GM18498 (cell line): ENCODE results near the gene VAMP1.
A peak's percentile ranks its signal among the peaks of the same experiment; 100 is the strongest.
"Not testable (repeated sequence)": the region's sequence is repeated elsewhere in the genome, so short reads cannot be mapped to it uniquely, and the experiment has no call there.

ENCODE experiments used
- ATAC-seq: cut with Tn5 transposase; IDR thresholded peaks from one replicate; pipeline ENCODE4 v1.9.1; 2021; ENCODE audit warnings: mild to moderate bottlenecking, moderate library complexity; ENCODE audit not compliant: unreplicated experiment

Gene VAMP1, protein sequence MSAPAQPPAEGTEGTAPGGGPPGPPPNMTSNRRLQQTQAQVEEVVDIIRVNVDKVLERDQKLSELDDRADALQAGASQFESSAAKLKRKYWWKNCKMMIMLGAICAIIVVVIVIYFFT

GRCh38 chr12:6470375-6471163 lies at the start of gene VAMP1:
VAMP1 (minus strand) TSS chr12:6470677; CDS start chr12:6470531, 146 bp downstream.
- peak; percentile 88 for ATAC-seq

- ATAC-seq, result no peak
These were observed 49.7 kb upstream of the VAMP1 start for GRCh38 chr12:6520186-6520585.

GRCh38 chr12:6508087-6508486 lies 37.6 kb upstream of the VAMP1 start:
- ATAC-seq, result no peak

GRCh38 chr12:6507102-6507998 lies 36.9 kb upstream of the VAMP1 start:
- ATAC-seq, result no peak

DNA sequence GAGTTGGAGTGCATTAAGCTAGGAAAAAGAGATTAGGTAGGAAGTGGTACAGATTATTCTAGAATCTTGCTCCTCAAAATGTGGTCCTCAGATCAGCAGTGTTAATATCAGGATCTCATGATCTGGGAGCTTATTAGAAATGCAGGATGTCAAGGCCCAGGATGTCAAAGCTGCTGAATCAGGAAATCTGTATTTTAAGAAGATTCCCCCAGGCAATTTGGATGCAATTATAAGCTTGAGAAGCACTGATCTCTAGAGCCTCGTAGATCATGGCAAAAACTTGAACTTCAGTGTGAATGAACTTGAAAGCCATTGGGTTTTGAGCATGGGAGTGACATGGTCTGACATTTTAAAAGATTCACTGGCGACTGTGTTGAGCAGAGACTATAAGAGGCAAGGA lies 30.0 kb upstream of the VAMP1 start:
- no peak for ATAC-seq

DNA sequence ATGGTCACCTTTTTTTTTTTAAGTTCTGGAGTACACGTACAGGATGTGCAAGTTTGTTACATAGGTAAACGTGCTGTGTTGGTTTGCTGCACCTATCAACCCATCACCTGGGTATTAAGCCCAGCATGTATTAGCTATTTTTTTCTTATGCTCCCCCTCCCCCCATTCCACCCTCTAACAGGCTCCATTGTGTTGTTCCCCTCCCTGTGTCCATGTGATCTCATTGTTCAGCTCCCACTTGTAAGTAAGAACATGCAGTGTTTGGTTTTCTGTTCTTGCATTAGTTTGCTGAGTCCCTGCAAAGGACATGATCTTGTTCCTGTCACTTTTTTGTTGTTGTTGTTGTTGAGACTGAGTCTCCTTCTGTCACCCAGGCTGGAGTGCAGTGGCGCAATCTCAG lies 26.8 kb upstream of the VAMP1 start:
- not testable (repeated sequence) for ATAC-seq

DNA sequence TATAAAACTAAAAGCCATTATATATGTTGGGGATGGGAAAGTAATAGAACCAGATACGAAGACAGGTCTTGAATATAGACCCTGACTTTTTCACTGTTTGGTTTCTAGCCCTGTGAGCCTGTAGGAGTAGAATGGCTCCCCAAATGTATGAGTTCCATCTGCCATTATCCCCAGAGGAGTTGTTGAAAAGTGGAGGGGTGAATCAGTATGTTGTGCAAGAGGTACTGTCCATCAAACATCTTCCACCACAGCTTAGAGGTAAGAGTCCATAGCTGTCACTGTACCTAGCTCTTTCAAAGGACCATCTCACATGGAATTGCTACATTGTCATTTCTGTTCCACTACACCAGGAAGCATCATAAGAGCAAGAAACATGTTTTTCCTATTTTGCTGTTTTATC lies 24.5 kb upstream of the VAMP1 start:
- ATAC-seq, result no peak

DNA sequence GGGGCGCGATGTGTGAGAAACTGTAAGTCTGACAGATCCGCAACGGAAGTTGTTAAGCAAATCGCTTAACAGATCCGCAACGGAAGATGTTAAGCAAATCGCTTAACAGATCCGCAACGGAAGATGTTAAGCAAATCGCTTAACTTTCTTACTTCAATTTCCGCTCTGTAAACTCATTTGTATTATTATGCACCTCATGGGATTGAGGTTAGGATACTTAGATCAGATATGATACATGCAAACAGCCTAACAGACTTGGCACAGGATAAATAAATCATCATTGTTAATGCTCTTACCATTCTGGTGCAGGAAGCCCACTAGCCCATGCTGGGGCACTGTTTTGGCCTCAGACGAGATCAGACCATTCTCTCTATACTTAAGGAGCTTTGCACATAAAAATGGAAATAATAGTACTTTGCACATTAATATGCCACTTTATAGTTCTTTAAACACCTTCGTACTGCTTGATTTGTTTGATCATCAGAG lies 23.8 kb upstream of the VAMP1 start:
- no peak for ATAC-seq

DNA sequence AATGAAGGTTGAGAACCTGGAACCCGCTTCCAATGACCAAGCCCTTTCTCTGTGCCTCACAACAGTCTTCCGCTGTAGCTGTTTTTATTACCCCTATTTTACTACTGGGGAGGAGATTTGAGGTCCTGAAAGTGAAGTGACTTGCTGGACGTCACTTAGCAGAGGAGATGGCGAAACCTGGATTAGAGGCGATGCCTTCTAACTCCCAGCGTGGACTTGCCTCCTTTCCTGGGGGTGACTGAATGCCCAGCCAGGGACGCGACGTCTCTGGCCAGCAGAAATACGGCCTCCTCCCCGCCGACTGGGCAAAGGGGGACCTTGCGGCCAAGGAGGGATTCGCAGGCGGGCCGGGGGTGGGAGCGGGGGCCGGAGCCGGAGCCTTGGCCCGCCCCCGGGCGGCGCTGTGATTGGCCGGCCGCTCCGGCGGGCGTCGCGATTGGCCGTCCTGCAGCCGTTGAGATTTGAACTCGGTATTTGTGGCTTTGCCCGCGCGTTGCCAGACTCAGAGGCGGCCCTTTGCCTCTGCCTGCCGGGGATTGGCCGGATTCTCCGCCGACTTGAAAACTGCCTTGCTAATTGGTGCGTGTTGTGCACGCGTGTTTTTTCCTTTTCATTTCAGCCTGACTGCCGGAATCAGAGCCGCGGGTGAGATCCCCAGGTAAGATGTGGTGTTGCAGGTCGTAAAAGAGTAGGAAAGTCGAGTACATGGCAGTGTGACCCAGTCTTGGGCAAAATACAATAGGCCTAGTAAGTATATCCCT lies 23.2 kb upstream of the VAMP1 start, which contains the start of gene NCAPD2:
Gene NCAPD2, plus strand, starts transcription at position 606 of the 761 bp plus-strand sequence. CDS start 997 bp downstream, outside the sequence.
- peak; percentile 89 for ATAC-seq

- ATAC-seq, result peak; percentile 71
These were observed 22.5 kb upstream of the VAMP1 start, which contains the start of gene MRPL51 for GRCh38 chr12:6492838-6493496. MRPL51 (minus strand) TSS chr12:6493262; CDS start chr12:6493136, 126 bp downstream.

DNA sequence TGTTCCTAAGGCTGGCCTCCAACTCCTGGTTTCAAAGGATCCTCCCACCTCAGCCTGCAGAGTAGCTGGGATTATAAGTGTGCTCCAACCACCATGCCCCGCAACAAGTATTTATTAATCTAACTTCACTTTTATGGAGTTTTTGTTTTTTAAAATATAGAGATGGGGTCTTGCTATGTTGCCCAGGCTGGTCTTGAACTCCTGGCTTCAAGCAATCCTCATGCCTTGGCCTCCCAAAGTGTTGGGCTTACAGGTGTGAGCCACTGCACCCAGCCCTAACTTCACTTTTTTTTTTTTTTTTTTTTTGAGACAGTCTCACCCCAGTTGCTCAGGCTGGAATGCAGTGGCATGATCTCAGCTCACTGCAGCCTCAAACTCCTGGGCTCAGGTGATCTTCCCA lies 20.2 kb upstream of the VAMP1 start:
- not testable (repeated sequence) for ATAC-seq

- ATAC-seq, result no peak
These were observed 19.0 kb upstream of the VAMP1 start for GRCh38 chr12:6489449-6489848.

GRCh38 chr12:6488240-6488639 lies 17.8 kb upstream of the VAMP1 start:
- no peak for ATAC-seq

DNA sequence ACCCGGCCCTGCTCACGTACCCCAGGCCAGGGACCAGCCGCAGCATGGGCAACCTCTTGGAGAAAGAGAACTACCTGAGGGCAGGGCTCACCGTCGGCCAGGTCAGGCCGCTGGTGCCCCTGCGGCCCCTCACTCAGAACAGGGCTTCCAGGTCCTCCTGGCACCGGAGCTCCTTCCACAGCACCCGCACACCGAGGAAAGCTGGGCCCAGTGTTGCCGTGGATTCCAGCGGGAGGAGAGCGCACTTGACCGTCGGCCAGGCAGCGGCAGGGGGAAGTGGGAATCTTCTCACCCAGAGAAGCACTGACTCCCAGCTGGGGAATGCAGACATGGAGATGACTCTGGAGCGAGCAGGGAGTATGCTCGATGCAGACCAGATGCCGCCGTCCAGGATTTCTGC lies 7.9 kb upstream of the VAMP1 start:
- no peak for ATAC-seq

GRCh38 chr12:6477601-6478377 lies 7.3 kb upstream of the VAMP1 start:
- not testable (repeated sequence) for ATAC-seq

DNA sequence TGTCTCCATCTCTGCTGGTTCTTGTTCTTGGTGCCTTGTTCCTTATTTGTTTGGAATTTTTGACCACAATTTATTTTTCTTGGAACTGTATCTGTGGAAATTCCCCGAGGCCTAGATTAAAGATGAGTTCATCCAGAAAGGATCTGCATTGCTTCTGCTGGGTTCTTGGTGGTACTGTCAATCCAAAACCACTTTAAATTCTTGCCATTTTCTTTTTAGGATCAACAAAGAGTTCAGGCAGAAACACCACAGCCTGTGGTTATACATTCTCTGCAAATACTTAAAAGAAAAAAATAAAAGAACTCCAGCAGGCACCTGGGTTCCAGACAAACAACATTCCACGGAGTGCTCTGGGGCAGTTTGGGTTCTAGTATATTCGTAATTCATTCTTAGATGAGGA lies 6.0 kb upstream of the VAMP1 start:
- ATAC-seq, result no peak

- not testable (repeated sequence) for ATAC-seq
These were observed 4.9 kb upstream of the VAMP1 start for GRCh38 chr12:6475233-6475975.

DNA sequence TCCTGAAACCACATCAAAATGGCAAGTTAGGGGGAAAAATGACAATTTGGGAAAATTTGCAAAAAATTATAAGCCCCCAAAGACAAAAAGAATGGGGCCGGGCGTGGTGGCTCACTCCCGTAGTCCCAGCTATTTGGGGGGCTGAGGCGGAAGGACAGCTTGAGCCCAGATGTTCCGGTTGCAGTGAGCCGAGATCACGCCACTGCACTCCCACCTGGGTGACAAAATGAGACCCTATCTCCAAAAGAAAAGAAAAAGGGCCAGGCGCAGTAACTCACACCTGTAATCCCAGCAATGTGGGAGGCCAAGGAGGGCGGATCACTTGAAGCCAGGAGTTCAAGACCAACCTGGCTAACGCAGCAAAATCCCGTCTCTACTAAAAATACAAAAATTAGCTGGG lies 2.0 kb upstream of the VAMP1 start:
- no peak for ATAC-seq

- ATAC-seq, result no peak
These were observed 1.5 kb upstream of the VAMP1 start for GRCh38 chr12:6471989-6472360.
